NCI-H2081 (cell line): Measurements from ENCODE around the gene CD247.
A peak's percentile ranks its signal among the peaks of the same experiment; 100 is the strongest.

Source experiments
- DNase-seq, 2 experiments: peaks; one replicate each; lab custom pipeline; 2025; lab: John Stamatoyannopoulos, UW

Gene CD247

DNA sequence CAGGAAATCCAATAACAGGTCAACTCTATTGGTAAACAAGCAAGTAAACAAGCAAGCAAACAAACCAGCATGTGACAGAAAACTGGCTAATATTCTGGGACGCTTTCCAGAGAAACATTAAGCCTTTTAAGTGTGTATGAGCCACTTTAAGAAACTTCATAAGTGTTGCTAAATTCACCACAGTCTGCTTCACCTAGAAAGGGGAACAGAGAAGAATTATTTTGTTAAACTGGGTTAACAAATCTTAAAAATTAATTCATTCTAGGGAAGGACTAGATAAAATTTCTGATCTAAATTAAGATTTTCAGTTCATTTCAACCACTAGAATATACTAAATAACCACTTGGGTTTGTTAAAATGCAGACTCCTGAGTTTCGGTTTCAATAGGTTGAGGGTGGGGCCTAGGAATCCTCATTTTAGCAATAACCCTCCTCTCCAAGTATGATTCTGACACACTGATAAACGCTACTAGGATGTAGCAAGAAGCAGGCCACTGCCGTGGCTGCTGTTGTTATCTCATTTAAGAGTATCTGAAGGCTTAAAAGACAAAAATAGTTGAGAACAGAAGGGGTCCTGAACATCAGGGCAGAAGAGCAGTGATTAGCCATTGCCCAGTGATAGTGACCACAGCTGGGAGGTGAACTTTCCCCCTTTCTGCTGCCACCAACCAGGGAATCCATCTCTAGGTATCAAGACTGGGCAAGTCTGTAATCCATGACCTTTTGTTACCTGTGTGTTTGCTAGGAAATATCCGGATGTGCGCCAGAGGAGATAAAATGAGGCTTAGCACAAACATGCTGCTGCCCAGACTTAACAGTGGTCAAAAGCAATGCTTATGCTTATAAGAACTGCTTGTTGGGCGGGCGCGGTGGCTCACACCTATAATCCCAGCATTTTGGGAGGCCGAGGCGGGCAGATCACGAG lies 24.0 kb upstream of the CD247 start:
- DNase-seq: no peak

DNA sequence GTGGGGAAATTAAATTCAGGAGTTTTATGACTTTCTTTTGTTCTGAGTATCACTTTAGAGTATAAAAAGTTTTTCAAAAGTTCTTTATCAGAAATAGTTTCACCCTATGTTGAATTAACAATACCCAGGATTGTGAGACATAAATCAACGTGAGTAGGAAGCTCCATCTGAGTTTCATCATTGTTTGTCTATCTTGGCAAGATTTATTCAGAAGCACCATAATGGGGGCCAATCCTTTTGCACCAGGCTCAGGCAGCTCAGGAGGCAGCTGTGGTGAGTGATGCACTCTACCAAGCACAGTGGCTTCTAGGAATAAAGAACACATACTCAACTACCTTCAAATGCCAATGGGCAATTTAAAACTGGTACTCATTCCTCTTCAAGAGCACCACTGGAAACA lies 23.3 kb upstream of the CD247 start:
- DNase-seq: no peak

DNA sequence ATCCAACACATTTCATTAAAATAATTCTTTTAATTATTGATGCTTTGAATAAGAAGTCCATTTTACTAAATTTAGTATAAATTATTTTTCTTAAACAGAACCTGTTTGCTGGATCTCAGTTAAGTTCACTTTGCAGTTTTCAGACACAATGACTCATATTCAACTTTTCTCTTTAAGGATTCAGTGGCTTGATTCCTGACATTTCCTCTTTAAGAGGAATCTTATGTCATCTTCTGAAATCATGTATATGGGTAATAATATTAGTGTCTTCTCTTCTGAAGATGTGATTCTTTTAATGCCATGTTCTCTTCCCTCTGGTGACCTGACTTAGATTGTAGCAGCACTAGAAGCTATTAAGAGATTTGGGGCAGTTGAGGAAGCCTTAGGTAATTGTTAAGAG lies 22.7 kb upstream of the CD247 start:
- DNase-seq: no peak

DNA sequence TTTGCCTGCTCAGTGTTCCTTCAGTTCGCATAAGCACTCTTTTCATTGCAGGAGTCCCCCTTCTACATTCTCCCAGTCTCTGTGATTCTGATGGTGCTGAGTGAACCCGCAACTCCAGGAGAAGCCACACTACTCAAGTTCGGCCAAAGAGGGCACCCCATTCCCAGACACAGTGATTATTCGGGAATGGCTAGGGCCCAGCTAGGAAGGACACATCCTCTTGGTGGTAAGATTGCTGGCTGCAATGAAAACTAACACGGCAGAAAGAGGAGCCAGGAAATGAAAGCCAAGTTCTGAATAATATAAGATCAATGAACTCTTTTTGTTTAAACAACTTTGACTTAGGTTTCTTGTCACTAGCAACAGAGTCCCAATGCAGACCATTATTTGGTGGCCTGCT lies 20.3 kb upstream of the CD247 start:
- DNase-seq: no peak

DNA sequence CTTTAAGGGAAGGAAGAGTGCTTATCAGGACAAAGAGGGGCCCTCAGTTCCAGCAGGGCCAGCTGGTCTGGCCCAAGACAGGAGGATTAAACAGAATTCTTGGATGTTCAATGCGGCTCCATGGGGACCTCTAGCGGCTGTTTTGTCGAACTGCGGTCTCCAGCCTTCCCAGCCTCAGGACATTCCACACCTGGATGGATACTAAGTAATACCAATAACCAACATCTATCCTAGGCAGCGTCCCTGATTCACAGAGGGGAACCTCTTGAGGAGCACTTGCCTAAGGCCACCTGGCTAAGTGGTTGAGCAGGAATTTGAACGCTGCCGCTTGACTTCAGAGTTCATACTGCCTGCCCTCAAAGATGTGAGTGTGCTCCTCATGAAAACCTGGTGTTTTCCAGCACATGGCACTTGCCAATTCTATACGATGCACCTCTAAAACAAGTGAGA lies 15.5 kb upstream of the CD247 start:
- peak; percentile 70 to 84 for DNase-seq

DNA sequence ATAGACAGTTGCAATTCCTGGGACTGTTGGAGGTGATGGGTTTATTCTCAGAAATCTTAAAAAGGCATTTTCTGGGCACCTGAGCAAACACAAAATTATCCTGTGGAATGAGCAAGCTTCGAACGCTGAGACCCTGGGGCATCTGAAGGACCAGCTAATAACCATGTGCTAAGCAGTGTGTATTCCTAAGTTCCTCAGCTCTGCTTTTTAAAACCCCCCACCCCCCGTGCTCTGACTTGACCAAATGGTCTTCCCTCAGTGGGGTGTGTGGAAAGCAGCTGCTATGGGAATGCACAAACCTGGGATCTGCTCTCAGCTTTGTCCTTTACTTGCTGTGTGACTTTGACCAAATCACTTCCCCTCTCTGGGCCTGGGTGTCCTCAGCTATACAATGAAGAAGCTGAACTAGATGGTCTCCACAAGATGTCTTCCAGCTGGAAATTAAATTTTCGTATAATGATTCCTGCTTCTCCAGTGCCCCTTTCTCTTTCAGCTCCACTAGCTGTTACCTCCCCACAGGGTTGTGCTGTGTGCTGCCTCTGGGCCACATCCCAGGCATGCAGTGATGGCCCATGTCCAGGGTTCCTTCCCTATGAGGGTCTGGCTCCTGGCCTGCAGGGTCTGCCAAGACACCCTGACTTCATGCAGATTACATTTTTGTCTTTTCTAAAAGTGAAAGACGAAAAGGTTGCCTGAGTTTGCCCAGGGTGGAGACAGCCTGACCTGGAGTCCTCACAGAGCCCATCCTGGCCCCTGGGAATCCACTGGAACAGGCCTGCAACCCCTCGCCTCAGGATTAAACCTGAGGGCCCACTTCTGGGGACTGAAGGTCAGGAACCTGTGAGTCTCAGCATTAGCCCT lies 14.9 kb upstream of the CD247 start:
- no peak for DNase-seq

DNA sequence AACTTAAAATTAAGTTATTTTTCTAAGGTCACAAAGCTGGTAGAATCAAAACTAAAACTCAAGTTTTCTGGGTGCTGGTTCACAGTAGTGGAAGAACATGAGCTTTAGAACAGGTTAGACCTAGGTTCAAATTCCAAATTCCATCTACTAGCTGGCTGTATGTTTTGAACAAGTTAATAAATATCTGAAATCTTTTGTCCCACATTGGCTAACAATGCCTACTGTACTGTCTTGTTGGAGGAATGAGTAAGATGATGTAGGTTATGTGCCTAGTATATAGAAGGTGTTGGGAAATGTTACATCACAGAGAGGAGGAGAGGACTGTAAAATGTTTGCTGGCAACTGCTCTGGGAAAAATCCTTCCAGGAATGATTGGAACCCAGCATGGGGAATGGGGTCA lies 14.0 kb upstream of the CD247 start:
- DNase-seq: no peak

DNA sequence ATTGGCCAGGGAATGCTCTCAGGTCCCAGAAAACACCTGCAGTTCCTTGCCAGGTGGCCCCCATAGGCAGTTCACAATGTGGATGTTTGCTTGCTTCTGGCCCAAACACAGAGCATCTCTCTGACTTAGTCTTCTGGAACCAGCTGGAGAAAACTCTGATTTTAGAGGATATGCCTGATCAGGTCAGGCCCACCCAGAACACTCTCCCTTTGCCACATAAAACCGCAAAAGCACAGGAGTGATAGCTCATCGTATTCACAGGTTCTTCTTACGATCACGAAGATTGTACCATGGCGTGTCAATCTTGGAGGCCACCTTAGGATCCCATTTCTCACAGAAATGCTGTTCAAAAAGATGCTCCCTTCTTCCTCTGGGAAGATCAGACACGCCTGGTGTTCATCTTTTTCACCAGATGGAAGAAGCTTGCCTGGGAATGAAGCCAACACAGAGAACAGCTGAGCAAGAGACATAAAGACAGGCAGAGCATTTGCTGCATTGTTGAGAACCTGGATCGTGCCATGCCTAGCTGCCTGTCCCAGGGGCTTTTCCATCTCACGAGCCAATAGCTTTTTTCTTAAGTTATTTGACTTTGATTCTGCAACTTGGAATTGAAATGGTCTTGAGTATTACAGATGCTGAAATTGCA lies 11.6 kb upstream of the CD247 start:
- no peak for DNase-seq

DNA sequence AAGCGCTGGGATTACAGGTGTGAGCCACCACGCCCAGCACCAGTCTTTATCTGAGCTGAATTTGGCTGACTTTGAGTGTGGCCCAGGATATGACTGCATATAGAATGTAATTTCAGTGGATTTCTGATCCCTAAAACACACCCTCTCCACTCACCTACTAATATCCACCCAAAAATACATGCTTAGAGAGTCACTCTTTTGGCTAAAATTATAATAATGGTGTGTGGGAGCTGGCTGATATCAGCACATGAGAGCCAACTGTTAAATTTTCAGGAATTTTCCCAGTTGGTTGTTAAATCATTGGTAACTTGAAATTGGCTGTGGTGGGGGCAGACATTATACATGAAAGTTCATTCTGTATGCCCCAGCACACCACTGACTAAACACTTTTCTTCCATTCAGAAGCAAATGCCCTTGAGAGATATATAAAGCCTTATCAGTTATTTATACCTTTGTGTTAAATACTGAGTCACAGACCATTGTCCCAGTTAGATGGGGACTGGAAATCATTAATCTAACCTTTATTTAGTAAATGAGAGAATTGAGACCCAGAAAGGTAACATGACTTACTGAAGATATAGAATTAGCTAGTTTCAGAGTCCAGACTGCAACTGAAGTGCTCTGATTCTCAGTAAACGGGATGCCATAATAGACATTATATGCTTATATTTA lies 9.9 kb upstream of the CD247 start:
- no peak for DNase-seq

DNA sequence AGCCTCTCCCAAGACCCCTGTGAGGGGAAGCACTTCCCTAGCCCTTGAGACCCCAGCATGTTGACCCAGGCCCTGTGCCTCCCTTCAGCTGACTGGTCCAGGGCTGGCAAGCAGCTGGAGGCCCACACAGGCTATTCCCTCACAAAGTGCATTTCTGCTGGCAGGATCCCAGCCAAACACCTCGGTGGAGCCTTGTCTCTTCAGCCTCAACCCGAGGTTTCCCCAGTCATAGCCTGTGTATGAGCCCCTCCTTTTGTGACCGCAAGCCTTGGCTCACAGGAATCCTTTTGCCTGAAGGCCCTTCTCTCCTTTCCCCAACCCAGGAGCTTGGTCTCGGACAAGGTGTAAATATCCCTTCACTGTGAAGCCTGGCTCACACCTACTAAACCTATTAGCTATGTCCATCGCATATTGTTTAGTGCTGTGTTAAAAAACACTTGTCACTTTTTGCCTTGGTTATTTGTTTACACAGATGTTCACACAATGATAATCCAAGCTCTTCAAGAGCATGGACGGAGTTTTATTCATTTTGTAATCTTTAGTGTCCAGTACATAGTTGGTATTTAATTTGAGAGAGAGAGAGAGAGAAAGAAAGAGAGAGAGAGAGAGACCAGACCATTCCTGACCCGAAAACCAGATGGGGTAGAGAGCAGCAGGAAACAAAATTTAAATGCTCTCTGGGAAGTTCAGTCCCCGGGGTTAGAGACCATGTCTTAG lies 8.5 kb upstream of the CD247 start:
- no peak for DNase-seq

DNA sequence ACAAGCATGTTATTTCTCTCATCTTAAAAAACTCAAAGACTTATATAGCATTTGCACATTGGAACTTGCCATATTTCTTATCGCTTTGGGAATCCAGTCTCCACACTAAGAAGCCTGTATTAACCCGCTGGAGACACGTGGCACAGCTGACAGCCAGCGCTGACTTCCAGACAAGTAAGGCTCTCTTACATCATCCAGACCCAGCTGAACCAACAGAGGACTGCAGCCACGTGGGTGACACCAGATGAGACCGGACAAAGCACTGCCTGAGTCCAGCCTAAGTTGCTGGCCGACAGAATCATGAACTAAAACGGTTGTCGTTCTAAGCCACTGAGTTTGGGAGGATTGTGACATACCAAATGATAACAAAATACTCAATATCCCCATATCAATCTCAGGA lies 6.3 kb upstream of the CD247 start:
- DNase-seq: no peak

DNA sequence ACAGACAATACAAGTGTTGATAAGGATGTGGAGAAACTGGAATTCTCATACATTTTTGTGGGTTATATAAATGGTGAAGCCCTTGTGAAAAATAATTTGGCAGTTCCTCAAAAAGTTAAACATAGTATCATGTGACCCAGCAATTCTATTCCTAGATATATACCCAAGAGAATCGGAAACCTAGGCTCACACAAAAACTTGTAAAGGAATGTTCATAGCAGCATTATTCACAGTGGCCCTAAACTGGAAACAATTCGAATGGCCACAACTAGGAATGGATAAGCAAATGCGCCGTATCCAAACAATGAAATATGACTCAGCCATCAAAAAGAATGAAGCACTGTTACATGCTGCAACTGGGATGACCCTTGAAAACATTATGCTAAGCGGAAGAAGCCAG lies 3.9 kb upstream of the CD247 start:
- no peak for DNase-seq

DNA sequence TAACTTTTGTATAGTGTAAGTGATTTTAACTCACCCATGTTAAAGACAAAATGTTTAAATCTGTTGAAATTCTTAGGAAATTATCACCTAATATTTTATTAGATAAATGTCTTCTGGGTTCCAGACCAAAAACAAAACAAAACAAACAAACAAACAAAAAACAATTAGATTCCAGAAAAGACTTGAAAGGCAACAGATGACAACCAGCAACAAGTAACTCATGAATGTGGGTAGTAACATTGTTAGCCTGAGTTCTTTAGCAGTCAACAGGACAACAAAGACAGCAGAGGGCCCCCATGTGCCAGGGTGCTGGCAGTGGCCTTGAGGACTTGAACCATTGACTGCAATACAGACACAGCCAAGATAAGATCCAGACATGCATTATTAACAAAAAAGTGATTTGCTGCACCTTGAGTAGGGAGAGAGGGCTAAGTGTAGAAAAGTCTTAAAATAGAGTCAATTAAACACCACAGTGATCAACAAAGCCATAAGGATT lies 2.4 kb upstream of the CD247 start:
- no peak for DNase-seq

DNA sequence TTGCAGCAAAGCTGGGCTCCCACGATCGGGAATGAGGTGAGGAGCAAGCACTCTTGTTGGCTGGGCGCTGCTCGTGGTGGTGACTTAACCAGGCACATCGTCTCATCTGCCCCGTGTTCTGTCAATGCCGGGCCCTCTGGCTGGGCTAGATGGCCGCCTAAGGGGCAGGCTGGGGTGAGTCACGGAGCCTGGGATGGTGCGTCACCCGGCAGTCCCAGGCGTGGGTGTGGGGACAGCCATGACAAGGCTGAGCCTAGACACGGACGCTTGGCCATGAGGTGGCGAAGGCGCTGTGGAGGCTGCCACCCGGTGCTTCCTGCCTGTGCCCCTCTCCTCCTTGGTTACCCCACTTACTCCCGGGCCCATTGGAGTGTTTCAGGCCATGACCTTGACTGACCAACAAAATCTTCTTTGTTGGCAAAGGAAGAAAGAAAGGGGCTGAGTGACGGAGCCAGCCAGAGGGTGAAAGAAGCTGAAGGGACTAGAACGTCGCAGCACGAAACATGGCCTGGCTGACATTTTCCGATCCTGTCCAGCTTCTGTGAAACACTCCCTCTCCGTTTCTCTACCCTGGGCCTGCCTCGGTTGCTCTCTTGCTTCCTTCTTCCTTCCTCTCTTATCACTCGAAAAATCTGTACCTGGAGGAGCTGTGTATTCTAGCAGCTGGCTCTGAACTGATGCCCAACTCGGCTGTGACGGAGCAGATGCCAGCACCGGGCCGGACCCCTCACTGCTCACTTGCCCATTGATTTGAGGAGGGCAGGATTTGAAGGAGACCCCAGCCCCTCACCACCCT lies 596 bp downstream of the CD247 start:
- no peak for DNase-seq

DNA sequence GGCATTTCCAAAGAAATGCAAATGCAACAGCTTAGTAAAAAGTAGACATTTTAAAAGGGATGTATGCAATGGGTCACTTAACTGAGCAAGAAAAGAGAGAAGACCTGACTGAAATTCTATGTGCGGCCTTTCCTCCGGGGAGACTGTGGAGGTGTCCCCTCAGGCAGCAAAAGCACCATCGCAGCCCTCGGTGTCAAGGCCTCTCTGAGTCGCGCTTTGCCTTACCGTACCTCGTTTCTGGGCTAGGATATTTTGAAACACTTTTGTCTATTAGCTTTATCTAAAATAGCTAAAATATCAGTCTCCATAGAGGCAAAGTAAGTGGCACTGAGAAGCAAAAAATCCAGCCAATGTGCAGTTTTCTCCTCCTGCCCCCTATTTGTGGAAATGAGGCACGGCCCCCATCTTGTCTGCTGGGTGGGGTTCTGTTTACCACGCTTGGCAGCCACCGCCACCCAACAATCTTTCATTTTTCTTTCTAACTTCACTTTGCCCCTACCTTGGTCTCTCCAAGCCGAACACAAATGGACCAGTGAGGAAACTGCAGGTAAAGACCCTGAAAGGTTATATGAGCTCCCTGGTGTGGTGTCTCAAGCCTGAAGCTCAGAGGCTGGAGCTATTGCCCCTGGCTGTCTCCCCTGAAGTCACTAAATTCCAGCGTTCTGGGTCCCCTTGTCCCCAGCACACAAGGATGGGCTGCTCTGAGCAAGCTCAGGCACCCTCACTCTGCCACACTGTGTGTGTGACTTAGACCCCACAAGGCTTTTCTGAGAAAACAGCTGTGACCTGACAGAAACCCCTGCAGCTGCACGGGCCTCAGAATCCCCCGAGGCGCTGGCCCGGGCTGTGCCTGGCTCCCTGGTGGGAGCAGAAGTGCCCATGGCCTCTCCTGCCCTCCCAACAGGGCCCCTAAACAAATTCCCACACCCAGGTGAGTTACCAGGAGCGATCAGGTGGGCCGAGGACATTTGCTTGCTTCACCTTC lies 1.6 kb downstream of the CD247 start:
- DNase-seq: no peak

DNA sequence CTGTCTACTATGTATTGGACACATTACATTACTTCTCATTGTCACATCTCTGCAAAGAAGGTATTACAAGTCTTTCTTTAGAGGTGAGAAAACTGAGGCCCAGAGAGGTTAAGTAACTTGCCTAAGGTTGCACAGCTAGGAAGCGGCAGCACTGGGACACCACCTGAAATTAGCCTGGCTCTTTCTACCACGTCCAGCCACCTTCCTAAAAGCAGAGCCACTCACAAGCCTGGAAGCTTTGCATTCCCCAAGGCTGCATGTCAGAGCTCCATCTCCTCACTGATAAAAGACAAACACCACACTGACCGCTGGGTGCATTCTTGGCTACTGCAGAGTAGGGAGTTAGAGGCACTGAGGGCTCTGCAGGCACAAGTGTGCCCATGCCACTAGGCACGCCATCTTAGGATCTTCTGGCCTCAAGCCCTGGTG lies 2.4 kb downstream of the CD247 start:
- DNase-seq: no peak

DNA sequence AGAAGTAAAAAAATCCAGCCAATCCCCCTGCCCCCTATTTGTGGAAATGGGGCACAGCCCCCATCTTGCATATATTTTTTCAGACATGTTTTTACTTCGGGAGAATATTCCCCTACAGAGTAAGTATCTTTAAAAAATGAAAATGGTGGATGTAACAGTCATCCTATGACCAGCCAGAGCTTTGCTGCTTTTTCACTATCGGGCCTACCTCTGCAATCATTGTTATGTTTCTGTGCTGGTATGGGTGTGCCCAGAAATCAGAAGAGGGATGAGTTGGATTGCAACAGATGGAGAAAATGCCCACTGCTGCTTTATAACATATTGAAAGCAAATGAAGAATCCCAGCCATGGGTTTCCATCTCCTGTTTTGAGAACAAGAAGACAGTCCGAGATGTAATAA lies 2.9 kb downstream of the CD247 start:
- DNase-seq: no peak

DNA sequence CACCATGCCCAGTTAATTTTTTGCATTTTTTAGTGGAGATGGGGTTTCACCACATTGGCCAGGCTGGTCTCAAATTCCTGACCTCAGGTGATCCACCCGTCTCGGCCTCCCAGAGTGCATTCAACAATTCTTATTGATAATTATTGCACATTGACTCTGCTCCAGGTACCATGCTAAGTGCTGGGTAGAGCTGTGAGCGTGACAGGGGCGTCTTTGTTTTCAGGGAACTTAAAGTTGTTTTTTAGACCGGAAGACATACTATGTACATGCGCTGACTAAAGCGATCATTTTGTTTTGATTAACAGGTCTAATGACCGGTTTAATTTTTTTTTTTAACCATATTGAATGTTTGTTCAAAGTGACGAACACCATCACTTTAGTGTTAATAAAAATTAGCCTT lies 4.0 kb downstream of the CD247 start:
- no peak for DNase-seq

DNA sequence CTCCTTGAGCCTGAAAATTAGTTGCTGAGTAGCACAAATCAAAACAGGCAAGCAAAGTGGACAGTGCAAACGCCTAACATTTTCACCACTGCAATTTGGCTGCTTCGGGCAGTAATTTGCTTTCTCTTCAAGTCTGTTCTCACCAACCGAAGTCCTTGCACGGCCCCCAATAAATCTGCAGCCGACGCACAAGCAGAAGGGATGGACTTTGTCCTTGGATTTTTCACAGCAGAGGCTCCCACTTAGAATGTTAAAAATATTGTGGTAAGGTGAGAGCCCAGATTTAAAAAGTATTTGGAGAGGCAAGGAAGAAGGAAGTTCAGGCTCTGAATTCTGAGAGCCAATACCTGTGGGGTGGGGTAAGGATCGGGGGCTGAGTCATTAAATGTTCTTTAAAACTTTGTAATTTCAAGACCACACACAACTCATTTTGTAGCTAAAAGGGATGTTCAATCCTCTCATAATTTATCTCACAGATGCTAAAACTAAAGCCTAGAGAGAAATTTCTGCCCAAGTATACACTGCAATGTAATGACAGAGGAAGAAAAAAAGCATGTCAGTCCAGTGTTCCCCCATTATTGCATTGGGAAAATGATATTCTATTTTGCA lies 6.2 kb downstream of the CD247 start:
- no peak for DNase-seq
